Measurements from ENCODE around the gene MARCHF6.
"Not testable (repeated sequence)": the region's sequence is repeated elsewhere in the genome, so short reads cannot be mapped to it uniquely, and the experiment has no call there.

- not testable (repeated sequence) for TF ChIP-seq EZH2phosphoT487 (IDR thresholded peaks at IDR 0.05; ENCODE audit: low read depth); CTCF (IDR thresholded peaks at IDR 0.05; ENCODE audit: low read depth, low read length)
Observed at GRCh38 chr5:10392567-10393328, 39.3 kb downstream of the MARCHF6 start.

Measured in OCI-LY3 (cell line).